CD4-positive, alpha-beta T cell treated with Interleukin-2 at 100 ng/mL for 4 hours (primary cell): ENCODE data around the gene COL4A2.

Source experiments
- DNase-seq: peaks from one replicate; pipeline ENCODE4 v3.0.0-alpha.2; 2020; ENCODE audit warnings: low spot score

The COL4A2 gene

GRCh38 chr13:110272227-110272626 is 34.9 kb upstream of the COL4A2 start:
- DNase-seq: no peak

GRCh38 chr13:110272651-110273050 is 34.4 kb upstream of the COL4A2 start:
- no peak for DNase-seq

- no peak for DNase-seq
Observed at GRCh38 chr13:110273254-110273653, 33.8 kb upstream of the COL4A2 start.

- no peak for DNase-seq
Observed at GRCh38 chr13:110274687-110275086, 32.4 kb upstream of the COL4A2 start.

DNA sequence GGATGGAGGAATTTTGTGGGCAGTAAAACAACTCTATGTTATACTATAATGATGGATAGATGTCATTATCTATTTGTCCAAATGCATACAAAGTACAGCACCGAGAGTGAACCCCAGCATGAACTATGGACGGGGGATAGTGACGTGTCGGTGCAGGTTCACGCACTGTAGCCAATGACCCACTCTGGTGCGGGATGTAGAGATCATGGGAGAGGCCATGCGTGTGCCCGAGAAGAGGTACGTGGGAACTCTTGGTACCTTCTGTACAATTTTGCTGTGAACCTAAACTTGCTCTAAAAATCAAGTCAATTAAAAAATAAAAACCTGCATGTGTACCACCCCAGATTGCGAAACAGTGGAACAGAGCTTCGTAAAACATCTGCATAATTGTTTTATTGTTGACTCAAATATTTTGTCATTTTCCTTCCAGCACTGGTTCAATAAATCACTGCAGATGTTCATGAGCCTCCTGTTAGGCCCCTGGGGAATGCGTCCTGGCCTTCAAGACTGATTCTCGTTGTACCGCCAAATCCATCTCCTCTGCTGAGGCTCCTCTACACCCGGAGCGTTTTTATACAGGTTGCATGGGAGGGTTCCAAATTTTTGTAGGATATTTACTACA is 31.0 kb upstream of the COL4A2 start:
- no peak for DNase-seq

GRCh38 chr13:110276553-110276950 is 30.5 kb upstream of the COL4A2 start:
- DNase-seq: no peak

DNA sequence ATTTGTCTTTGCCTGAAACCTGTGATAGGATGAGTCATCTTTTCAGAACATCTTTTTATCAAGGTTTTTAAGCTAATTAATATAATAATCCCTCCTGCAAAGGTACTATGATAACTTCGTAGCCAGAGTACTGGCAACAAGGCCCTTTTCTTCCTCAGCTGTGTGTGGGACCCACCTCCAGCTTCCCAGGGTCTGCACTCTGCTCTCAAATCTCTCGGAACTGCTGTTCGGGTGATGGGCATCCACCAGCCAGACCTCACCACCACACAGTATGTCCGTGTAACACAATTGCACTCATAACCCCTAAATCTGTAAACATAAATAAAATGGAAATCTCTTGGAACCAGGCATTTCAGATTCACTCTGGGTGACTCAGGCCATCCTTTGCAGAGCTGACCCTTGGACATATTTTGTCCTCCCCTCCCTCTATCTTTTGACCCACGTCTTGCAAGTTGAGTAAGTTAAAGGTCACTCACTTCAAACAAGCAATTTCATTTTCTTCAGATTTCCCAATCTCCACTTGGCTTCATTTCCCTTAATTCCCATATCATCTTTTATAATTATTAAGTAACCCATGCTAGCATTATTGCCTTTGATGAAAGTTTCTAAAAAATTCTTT is 29.6 kb upstream of the COL4A2 start:
- DNase-seq: no peak

GRCh38 chr13:110278859-110279258 is 28.2 kb upstream of the COL4A2 start:
- DNase-seq: no peak

DNA sequence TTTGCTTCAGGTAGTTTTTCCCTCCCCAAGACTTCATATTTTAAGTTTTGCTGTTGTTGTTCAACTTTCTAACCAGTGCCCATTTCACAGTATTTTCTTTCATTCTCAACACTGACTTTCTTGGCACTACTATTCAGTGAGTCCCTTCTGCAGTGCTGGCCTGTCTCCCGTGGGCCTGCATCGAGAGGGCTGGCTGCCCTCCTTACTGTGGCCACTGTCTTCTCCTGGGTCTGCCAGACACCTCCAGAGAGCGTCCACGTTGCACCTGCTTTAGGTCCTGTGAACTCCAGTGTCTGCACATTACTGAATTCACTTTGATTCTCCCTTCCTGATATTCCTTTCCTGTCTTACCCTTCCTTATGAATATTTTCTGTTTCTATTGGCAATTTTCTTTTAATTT is 27.4 kb upstream of the COL4A2 start:
- DNase-seq: no peak

GRCh38 chr13:110280231-110280813 is 26.8 kb upstream of the COL4A2 start:
- DNase-seq: no peak

GRCh38 chr13:110280985-110281688 is 25.9 kb upstream of the COL4A2 start:
- DNase-seq: no peak

DNA sequence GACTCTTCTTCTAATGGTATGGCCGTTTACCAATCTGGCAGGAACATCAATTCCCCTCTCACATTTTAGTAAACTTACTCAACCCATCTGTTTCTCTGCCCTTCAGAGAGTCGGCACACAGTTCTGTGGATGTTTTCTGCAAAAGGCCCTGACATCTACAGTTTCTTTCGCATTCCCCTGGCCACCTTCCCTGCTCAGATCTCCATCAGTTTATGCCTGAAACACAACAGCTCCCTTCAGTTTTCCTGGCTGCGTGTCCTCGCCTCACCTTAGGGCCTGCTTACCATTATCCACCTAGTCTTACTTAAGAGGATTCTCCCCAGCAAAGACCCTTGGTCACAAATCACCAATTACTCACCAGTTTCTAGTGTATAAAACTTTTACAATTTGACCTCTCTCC is 25.3 kb upstream of the COL4A2 start:
- DNase-seq: no peak

- no peak for DNase-seq
Observed at GRCh38 chr13:110282316-110282841, 24.7 kb upstream of the COL4A2 start.

- no peak for DNase-seq
Observed at GRCh38 chr13:110283736-110284517, 23.2 kb upstream of the COL4A2 start.

DNA sequence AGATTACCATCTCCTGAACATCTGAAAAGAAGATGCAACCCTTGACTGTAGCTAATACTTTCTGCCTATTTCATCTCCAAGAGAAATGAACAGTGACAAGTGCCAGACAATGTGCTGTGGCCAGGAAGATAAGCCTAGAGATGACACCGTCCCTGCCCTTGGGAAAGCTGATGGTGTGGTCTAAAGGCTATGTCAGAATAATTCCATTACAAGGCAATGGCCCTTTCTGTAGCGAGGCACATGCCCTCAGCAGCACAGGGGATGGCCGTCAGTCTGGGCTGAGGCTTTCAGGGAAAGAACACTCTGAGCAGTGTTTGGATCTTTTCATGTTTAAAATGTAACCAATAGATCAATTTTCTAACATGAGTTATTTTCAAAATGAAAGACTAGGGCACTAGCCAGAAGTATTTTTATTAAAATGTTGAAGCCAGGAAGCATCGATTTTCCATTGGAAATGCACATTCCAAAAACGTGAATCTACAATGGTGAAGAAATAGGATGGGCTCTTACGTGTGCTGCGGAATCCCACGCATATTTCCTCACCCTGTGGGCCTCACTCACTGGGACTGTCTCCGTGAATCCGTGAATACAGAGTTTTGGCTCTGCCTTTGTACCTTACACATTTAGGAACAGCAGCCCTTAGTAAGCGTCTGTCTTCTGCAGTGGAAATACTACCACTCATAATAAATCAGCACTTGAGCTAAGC is 22.2 kb upstream of the COL4A2 start:
- DNase-seq: no peak

DNA sequence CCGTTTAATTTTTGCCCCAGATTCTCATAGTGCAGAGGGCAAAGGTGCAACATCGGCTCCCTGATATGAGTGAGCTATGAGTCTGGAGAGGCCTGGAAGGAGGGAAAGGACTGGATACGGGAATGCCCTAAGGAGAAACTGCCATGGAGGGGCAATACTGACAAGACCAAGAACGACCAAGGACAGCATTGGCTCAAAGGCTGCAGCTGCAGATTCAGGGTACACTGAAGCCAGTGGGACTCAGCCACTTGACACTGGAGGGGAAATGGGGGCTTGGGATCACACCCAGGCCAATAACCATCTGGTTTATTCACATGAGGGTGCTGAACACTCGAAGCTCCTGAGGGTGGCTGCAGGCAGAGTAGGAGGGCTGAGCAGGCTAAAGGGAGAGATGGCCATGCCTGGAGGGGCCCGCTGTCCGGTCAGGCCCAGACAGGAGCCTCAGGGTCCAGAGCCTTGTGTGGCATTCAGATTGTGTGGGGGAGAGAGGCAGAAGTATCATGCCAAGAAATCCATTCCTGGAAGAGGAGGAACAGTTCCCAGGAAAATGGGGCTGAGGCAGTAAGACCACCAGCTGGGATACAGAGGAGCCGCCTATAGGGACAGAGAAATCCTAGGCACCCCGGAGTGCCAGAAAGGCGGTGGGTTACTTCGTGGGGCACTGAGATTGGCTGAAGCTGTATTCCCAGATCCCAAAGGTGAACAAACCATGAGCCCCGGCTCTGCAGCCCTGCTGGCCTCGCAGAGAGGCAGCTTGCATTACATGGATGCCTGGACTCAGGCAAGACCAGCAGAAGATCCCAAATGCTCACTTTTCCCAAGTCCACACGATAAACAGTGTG is 20.9 kb upstream of the COL4A2 start:
- no peak for DNase-seq

GRCh38 chr13:110286833-110287819 is 20.0 kb upstream of the COL4A2 start:
- DNase-seq: no peak

DNA sequence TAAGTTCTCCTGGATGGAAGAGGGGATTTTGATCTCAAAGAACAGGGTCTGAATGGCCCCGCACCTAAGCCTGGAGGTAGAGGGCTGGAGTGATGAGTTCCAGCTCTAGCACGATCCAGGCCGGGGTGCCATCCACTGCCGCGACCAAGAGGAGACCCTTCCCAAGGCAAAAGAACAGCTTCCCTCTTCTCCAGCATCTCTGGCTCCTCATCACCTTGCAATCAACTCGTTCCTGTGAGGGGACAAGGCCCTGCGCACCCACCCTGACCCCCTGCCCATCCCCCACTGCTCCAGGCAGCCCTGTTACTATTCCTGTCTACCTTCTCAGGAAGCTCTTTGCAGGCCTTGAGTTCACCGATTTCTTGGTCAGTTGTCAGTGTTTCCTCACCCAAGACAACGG is 17.9 kb upstream of the COL4A2 start:
- no peak for DNase-seq

DNA sequence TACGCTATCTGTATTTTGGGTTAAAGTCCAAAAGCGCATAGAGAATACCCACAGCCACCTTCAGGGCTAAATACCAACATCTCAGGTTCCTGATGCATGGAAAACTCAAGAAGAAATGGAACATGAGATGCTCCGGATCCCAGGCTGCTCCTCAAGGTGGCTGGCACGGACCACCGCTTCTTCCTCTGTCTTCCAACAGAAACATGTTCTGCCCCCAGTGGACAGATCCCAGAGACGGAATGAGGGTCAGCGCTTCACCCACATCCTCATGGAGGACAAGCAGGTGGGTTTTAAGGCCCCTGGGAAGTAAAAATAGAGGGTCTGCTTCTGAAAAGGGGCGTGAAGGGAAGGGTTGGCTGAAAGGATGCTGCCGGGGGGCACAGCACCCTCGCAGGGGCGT is 17.4 kb upstream of the COL4A2 start:
- DNase-seq: no peak
